Sigmoid colon (tissue), 4 donors: ENCODE data around the gene CAP2.

ENCODE experiments used
- POLR2A ChIP-seq, 2 donors: fragments of 450-650 bp; IDR thresholded peaks; one replicate each; pipeline ENCODE4 v1.6.1; 2016; ENCODE audit warnings: antibody characterized with exemption in 2 of 2, mild to moderate bottlenecking in 2 of 2, moderate library complexity in 2 of 2
- POLR2AphosphoS5 ChIP-seq, 4 donors: sonication (generic); formaldehyde crosslinking; IDR thresholded peaks; one replicate each; pipeline ENCODE4 v1.6.1; 2017; ENCODE audit warnings: antibody characterized with exemption in 4 of 4
- TF ChIP-seq, protein P1 (sequence below), 4 experiments: fragments of 450-650 bp in 3 of 4; fragments of 200-600 bp in 1 of 4; IDR thresholded peaks; one replicate each; pipeline ENCODE4 v1.5.1; 2016 to 2019; ENCODE audit warnings: antibody characterized with exemption in 4 of 4, mild to moderate bottlenecking in 3 of 4, moderate library complexity in 2 of 4

GRCh38 chr6:17466147-17466546 is 72.8 kb downstream of the CAP2 start:
- TF ChIP-seq, protein P1, sequence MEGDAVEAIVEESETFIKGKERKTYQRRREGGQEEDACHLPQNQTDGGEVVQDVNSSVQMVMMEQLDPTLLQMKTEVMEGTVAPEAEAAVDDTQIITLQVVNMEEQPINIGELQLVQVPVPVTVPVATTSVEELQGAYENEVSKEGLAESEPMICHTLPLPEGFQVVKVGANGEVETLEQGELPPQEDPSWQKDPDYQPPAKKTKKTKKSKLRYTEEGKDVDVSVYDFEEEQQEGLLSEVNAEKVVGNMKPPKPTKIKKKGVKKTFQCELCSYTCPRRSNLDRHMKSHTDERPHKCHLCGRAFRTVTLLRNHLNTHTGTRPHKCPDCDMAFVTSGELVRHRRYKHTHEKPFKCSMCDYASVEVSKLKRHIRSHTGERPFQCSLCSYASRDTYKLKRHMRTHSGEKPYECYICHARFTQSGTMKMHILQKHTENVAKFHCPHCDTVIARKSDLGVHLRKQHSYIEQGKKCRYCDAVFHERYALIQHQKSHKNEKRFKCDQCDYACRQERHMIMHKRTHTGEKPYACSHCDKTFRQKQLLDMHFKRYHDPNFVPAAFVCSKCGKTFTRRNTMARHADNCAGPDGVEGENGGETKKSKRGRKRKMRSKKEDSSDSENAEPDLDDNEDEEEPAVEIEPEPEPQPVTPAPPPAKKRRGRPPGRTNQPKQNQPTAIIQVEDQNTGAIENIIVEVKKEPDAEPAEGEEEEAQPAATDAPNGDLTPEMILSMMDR (IDR thresholded peaks at IDR 0.05) = no peak
- TF ChIP-seq POLR2A (IDR thresholded peaks at IDR 0.05) (no peak), POLR2AphosphoS5 (IDR thresholded peaks at IDR 0.05) (no peak)
